Body of pancreas (tissue), 4 donors: ENCODE data around the gene ACSL5. TPM values are rescaled to one million over a fixed set of nuclear protein-coding genes. Genes with fewer than 3 reads are reported as not detected.
A peak's percentile ranks its signal among the peaks of the same experiment; 100 is the strongest.

Experiments used
- ATAC-seq: fragments of 150-250 bp; one replicate; pipeline ENCODE4 v1.9.1; 2016
- DNase-seq, 4 donors: peaks; one replicate each; pipeline ENCODE4 v3.0.0-alpha.2; 2019
- H3K27ac ChIP-seq, 4 donors: fragments of 200-600 bp; sonication (generic); 1 replicate in 3 of 4; 2 replicates in 1 of 4; pipeline versions ENCODE4 v1.5.1 to v1.6.1; 2016 to 2019; ENCODE audit warnings: mild to moderate bottlenecking in 1 of 4, mixed read lengths in 1 of 4, moderate library complexity in 1 of 4
- H3K27me3 ChIP-seq, 2 donors: fragments of 200-600 bp; sonication (generic); one replicate each; pipeline ENCODE4 v1.6.0; 2016; ENCODE audit warnings: mild to moderate bottlenecking in 1 of 2
- H3K36me3 ChIP-seq, 2 donors: fragments of 200-600 bp; sonication (generic); replicated peaks in 1 of 2; 2 replicates each; pipeline ENCODE4 v1.5.1; 2016; ENCODE audit warnings: low read depth in 2 of 2; ENCODE audit not compliant: insufficient read depth in 1 of 2
- H3K4me1 ChIP-seq: fragments of 200-600 bp; sonication (generic); one replicate; pipeline ENCODE4 v1.6.0; 2016
- H3K4me3 ChIP-seq, 2 donors: fragments of 200-600 bp; sonication (generic); 1 replicate in 1 of 2; 2 replicates in 1 of 2; pipeline ENCODE4 v1.5.1; 2016 to 2019
- H3K9me3 ChIP-seq, 3 donors: fragments of 200-600 bp; sonication (generic); 1 replicate in 2 of 3; 2 replicates in 1 of 3; pipeline ENCODE4 v1.5.1; 2016
- CTCF ChIP-seq, 7 experiments: fragments of 450-650 bp in 4 of 7; fragments of 200-600 bp in 3 of 7; sonication (generic) in 3 of 7; IDR thresholded peaks; one replicate each; pipeline ENCODE4 v1.5.1; 2016 to 2019; ENCODE audit warnings: antibody characterized with exemption in 7 of 7
- POLR2A ChIP-seq, 3 donors: fragments of 450-650 bp; IDR thresholded peaks; one replicate each; pipeline ENCODE4 v1.6.1; 2016; ENCODE audit warnings: antibody characterized with exemption in 3 of 3, mild to moderate bottlenecking in 2 of 3
- whole genome bisulfite sequencing, 2 donors: methylation state at CpG; one replicate each; pipeline ENCODE4 v1.1.5; 2017; 5-methylcytosine and 5-hydroxymethylcytosine counted together
- intact Hi-C: fragments of 100-400 bp; cut with DNase I; formaldehyde crosslinking; loops from one replicate; pipeline ENCODE4 v1.15.1; 2023
- total RNA-seq, 2 donors: library from RNA; depleted of rRNA; stranded (reverse); fragments of >200 nt; gene quantifications; one replicate each; pipeline ENCODE4 v1.1.0, GENCODE V29; 2016

The ACSL5 gene
- total RNA-seq, 2 donors from 2014 or later = 7.3 to 9.6 TPM

- H3K27me3 ChIP-seq = no peaks in the 10 kb centered on the region
- peak; percentile 74 to 81 (median 80) for DNase-seq
- H3K4me1 ChIP-seq = peaks cover 21% of the 10 kb centered on the region
- TF ChIP-seq POLR2A (IDR thresholded peaks at IDR 0.05) (no peak), CTCF (IDR thresholded peaks at IDR 0.05) (no peak)
- no peaks in the 10 kb centered on the region for H3K9me3 ChIP-seq
- intact Hi-C loops = no loop called here
- 24% methylated on average over 5 of the region's 5 CpGs for WGBS, 2 donors
- peak; percentile 83 for ATAC-seq
- peak overlapping the region; percentile 54 to 71 (median 64) for H3K27ac ChIP-seq
- H3K4me3 ChIP-seq = no peak overlapping the region
- no peaks in the 10 kb centered on the region for H3K36me3 ChIP-seq
Observed at GRCh38 chr10:112332509-112333228, 41.2 kb upstream of the ACSL5 start.

- 43 to 63% methylated on average over 4 of the region's 4 CpGs for WGBS, 2 donors
- Histone ChIP-seq H3K4me3 (no peak overlapping the region), H3K36me3 (no peaks in the 10 kb centered on the region), H3K9me3 (no peaks in the 10 kb centered on the region), H3K27ac (peak overlapping the region in 3 of 4 donors; percentile 50 to 71 (median 64)), H3K27me3 (no peaks in the 10 kb centered on the region), H3K4me1 (peaks cover 21% of the 10 kb centered on the region)
- DNase-seq (no peak), ATAC-seq (no peak)
- TF ChIP-seq POLR2A (IDR thresholded peaks at IDR 0.05) (no peak), CTCF (IDR thresholded peaks at IDR 0.05) (no peak)
- intact Hi-C loops = no loop called here
Observed at GRCh38 chr10:112333452-112333851, 40.5 kb upstream of the ACSL5 start.

GRCh38 chr10:112335111-112335867, 38.6 kb upstream of the ACSL5 start:
- no peak for ATAC-seq
- H3K9me3 ChIP-seq = no peaks in the 10 kb centered on the region
- WGBS, 2 donors = 47 to 49% methylated on average over 5 of the region's 5 CpGs
- H3K27ac ChIP-seq = no peak overlapping the region
- DNase-seq = no peak
- intact Hi-C loops = no loop called here
- H3K4me3 ChIP-seq = no peak overlapping the region
- H3K36me3 ChIP-seq = no peaks in the 10 kb centered on the region
- TF ChIP-seq POLR2A (IDR thresholded peaks at IDR 0.05) (no peak), CTCF (IDR thresholded peaks at IDR 0.05) (no peak)
- no peaks in the 10 kb centered on the region for H3K27me3 ChIP-seq
- peaks cover 21% of the 10 kb centered on the region for H3K4me1 ChIP-seq

GRCh38 chr10:112335868-112336265, 38.0 kb upstream of the ACSL5 start:
- H3K9me3 ChIP-seq = no peaks in the 10 kb centered on the region
- H3K36me3 ChIP-seq = no peaks in the 10 kb centered on the region
- 22 to 27% methylated on average over 4 of the region's 4 CpGs for WGBS, 2 donors
- intact Hi-C loops = no loop called here
- DNase-seq = no peak
- H3K27me3 ChIP-seq = no peaks in the 10 kb centered on the region
- no peak for ATAC-seq
- peaks cover 17% of the 10 kb centered on the region for H3K4me1 ChIP-seq
- no peak overlapping the region for H3K27ac ChIP-seq
- H3K4me3 ChIP-seq = no peak overlapping the region
- TF ChIP-seq CTCF (IDR thresholded peaks at IDR 0.05) (no peak), POLR2A (IDR thresholded peaks at IDR 0.05) (no peak)
